Muscle of leg (tissue), 11 donors: ENCODE measurements around the gene MAPK13. TPM values are rescaled to one million over a fixed set of nuclear protein-coding genes. Genes with fewer than 3 reads are reported as not detected.
"Not testable (repeated sequence)": the region's sequence is repeated elsewhere in the genome, so short reads cannot be mapped to it uniquely, and the experiment has no call there.

ENCODE experiments used
- DNase-seq: peaks from one replicate; pipeline ENCODE4 v3.0.0; 2013
- H3K27ac ChIP-seq: one replicate; pipeline ENCODE4 v1.5.1; 2013; ENCODE audit warnings: mild to moderate bottlenecking, low read length, control low read depth
- H3K27me3 ChIP-seq: one replicate; pipeline ENCODE4 v1.6.1; 2013; ENCODE audit warnings: low read length; ENCODE audit not compliant: control insufficient read depth, insufficient read depth
- H3K36me3 ChIP-seq: one replicate; pipeline ENCODE4 v1.6.1; 2013; ENCODE audit warnings: low read length; ENCODE audit not compliant: control insufficient read depth, insufficient read depth
- H3K4me1 ChIP-seq: one replicate; pipeline ENCODE4 v1.6.1; 2013; ENCODE audit warnings: low read length; ENCODE audit not compliant: control insufficient read depth, insufficient read depth
- H3K4me3 ChIP-seq: one replicate; pipeline ENCODE4 v1.5.1; 2013; ENCODE audit warnings: low read length, control low read depth
- H3K9me3 ChIP-seq: replicated peaks from 2 replicates; pipeline ENCODE4 v1.6.1; 2013; ENCODE audit warnings: low read depth, low read length; ENCODE audit not compliant: control insufficient read depth
- WGBS: methylation state at CpG from one replicate; pipeline ENCODE4 v1.1.5; 2013; ENCODE audit warnings: missing lambda C conversion rate; ENCODE audit not compliant: insufficient coverage; 5-methylcytosine and 5-hydroxymethylcytosine counted together
- polyA plus RNA-seq, 8 donors: library from polyadenylated mRNA; unstranded; fragments of 120-200 nt; gene quantifications; one replicate each; pipeline versions ENCODE4 v1.2.1 to v1.2.3, GENCODE V29; 2013; ENCODE audit warnings: inconsistent platforms in 1 of 8, low replicate concordance in 1 of 8; ENCODE audit not compliant: insufficient read length in 8 of 8, insufficient read depth in 1 of 8
- total RNA-seq: library from RNA; stranded (reverse); fragments of 120-200 nt; gene quantifications from one replicate; pipeline ENCODE4 v1.2.4, GENCODE V29; 2013

MAPK13 gene
- total and polyA plus RNA-seq, 9 donors = 2.3 to 11.6 (median 5.9) TPM

- no peaks in the 10 kb centered on the region for H3K36me3 ChIP-seq
- peaks cover 12% of the 10 kb centered on the region for H3K27me3 ChIP-seq
- DNase-seq = no peak
- no peaks in the 10 kb centered on the region for H3K9me3 ChIP-seq
- H3K4me3 ChIP-seq = no peak overlapping the region
- 87% methylated on average over 4 of the region's 10 CpGs for WGBS
- H3K4me1 ChIP-seq = peaks cover 16% of the 10 kb centered on the region
- no peak overlapping the region for H3K27ac ChIP-seq
Observed at GRCh38 chr6:36126553-36127458, 3.5 kb upstream of the MAPK13 start.

GRCh38 chr6:36127462-36128016 lies 2.8 kb upstream of the MAPK13 start:
- 70% methylated on average over 8 of the region's 8 CpGs for WGBS
- Histone ChIP-seq H3K27ac (no peak overlapping the region), H3K27me3 (peaks cover 12% of the 10 kb centered on the region), H3K9me3 (no peaks in the 10 kb centered on the region), H3K36me3 (no peaks in the 10 kb centered on the region), H3K4me3 (no peak overlapping the region), H3K4me1 (peaks cover 23% of the 10 kb centered on the region)
- DNase-seq = no peak

GRCh38 chr6:36128073-36128472 lies 2.2 kb upstream of the MAPK13 start:
- no peak overlapping the region for H3K27ac ChIP-seq
- no peak for DNase-seq
- H3K4me3 ChIP-seq = no peak overlapping the region
- 100% methylated on average over 2 of the region's 5 CpGs for WGBS
- no peaks in the 10 kb centered on the region for H3K36me3 ChIP-seq
- peaks cover 12% of the 10 kb centered on the region for H3K27me3 ChIP-seq
- no peaks in the 10 kb centered on the region for H3K9me3 ChIP-seq
- H3K4me1 ChIP-seq = peaks cover 29% of the 10 kb centered on the region

- H3K9me3 ChIP-seq = no peaks in the 10 kb centered on the region
- no peak overlapping the region for H3K4me3 ChIP-seq
- peaks cover 12% of the 10 kb centered on the region for H3K27me3 ChIP-seq
- peaks cover 31% of the 10 kb centered on the region for H3K4me1 ChIP-seq
- DNase-seq = no peak
- H3K36me3 ChIP-seq = no peaks in the 10 kb centered on the region
- no peak overlapping the region for H3K27ac ChIP-seq
- WGBS = 100% methylated on average over 1 of the region's 3 CpGs
Observed at GRCh38 chr6:36128793-36129192, 1.5 kb upstream of the MAPK13 start.

- H3K27ac ChIP-seq, H3K36me3 ChIP-seq, DNase-seq, H3K4me3 ChIP-seq, H3K9me3 ChIP-seq: not testable (repeated sequence)
- WGBS = 97% methylated on average over 8 of the region's 16 CpGs
- Histone ChIP-seq H3K4me1 (peaks cover 31% of the 10 kb centered on the region), H3K27me3 (peaks cover 12% of the 10 kb centered on the region)
Observed at GRCh38 chr6:36129334-36129733, 979 bp upstream of the MAPK13 start.

GRCh38 chr6:36130667-36131510 lies 576 bp downstream of the MAPK13 start:
- H3K27me3 ChIP-seq = peaks cover 12% of the 10 kb centered on the region
- H3K4me1 ChIP-seq = peaks cover 31% of the 10 kb centered on the region
- H3K27ac ChIP-seq = peak overlapping the region; percentile 62
- peak overlapping the region; percentile 34 for H3K4me3 ChIP-seq
- WGBS = 8% methylated on average over 33 of the region's 52 CpGs
- no peaks in the 10 kb centered on the region for H3K9me3 ChIP-seq
- H3K36me3 ChIP-seq = no peaks in the 10 kb centered on the region
- DNase-seq = peak; percentile 55

GRCh38 chr6:36131511-36132245 lies 1.4 kb downstream of the MAPK13 start:
- Histone ChIP-seq H3K27ac (peak overlapping the region; percentile 62), H3K4me1 (peaks cover 31% of the 10 kb centered on the region), H3K36me3 (no peaks in the 10 kb centered on the region), H3K9me3 (no peaks in the 10 kb centered on the region), H3K4me3 (peak overlapping the region; percentile 30), H3K27me3 (peaks cover 12% of the 10 kb centered on the region)
- DNase-seq = peak; percentile 44
- WGBS = 7% methylated on average over 5 of the region's 8 CpGs

- peaks cover 12% of the 10 kb centered on the region for H3K27me3 ChIP-seq
- H3K27ac ChIP-seq = no peak overlapping the region
- H3K4me1 ChIP-seq = peaks cover 31% of the 10 kb centered on the region
- WGBS = 81% methylated on average over 4 of the region's 5 CpGs
- no peaks in the 10 kb centered on the region for H3K9me3 ChIP-seq
- H3K36me3 ChIP-seq = no peaks in the 10 kb centered on the region
- H3K4me3 ChIP-seq = no peak overlapping the region
- DNase-seq = no peak
Observed at GRCh38 chr6:36132246-36132895, 2.1 kb downstream of the MAPK13 start.

- peaks cover 12% of the 10 kb centered on the region for H3K27me3 ChIP-seq
- no peak for DNase-seq
- peaks cover 31% of the 10 kb centered on the region for H3K4me1 ChIP-seq
- no peaks in the 10 kb centered on the region for H3K9me3 ChIP-seq
- H3K27ac ChIP-seq = no peak overlapping the region
- H3K36me3 ChIP-seq = no peaks in the 10 kb centered on the region
- 53% methylated on average over 4 of the region's 4 CpGs for WGBS
- no peak overlapping the region for H3K4me3 ChIP-seq
Observed at GRCh38 chr6:36133148-36133547, 2.8 kb downstream of the MAPK13 start.
